ENCODE data around the gene LRRC56.

The LRRC56 gene

DNA sequence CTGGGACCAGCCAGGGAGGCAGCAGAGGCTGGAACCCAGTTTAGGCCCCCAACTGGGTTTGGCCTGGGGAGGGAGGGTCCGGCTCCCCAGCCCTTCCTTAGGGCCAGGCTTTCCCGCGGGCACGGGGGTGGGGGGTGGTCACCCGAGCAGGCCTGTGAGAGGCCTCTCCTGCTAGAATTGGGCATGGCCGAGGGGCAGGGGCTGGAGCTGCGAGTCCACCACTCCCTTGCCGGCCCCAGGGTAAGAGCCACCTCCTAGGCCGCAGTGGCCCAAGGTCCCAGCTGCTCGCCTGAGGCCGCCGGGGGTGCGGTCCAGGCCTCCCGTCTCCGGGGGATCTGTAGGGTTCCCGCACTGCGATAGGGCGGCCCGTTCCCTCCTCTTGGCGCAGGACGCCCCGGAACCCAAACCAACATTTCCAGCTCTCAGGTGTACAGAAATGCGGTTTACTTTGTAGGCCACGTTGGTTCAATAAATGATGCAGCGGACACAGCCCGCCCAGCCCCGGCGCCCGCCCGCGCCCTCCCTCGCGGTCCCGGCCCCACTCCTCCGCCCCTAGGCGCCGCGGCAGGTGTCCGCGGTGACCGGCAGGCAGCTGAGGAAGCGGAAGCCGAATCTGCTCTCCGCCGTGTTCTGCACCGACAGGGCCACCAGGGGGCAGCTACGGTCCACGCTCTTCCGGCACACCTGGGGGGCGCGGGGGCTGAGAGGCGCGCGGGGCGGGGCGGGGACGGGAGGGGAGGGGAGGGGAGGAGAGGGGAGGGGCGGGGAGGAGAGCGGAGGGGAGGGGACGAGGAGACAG is 17.3 kb downstream of the LRRC56 start:
- H2BK5ac ChIP-seq (ENCODE audit: low read length) = no peak overlapping the region
- peak overlapping the region; percentile 69 for H3K4me2 ChIP-seq (ENCODE audit: insufficient read depth, low read length, poor library complexity, severe bottlenecking)
- no peak overlapping the region for H4K91ac ChIP-seq (ENCODE audit: low read depth, low read length, poor library complexity)
- no peak overlapping the region for H3K9ac ChIP-seq (ENCODE audit: low read depth, low read length, poor library complexity)
- DNase-seq (ENCODE audit: low spot score) = peak; percentile 87
- WGBS, 2 donors (ENCODE audit: extremely low coverage in 2 of 2, insufficient read length in 2 of 2, insufficient replicate concordance in 1 of 2) = no CpG with 5 or more reads among the region's 60 CpGs
- H3K14ac ChIP-seq (ENCODE audit: low read length) = peak overlapping the region; percentile 47
- peak overlapping the region in 1 of 2 donors; percentile 50 for H3K4me3 ChIP-seq (ENCODE audit: low read length in 2 of 2)
- peak overlapping the region; percentile 95 for H2AFZ ChIP-seq (ENCODE audit: low read length)
- peaks cover 16 to 47% (median 36%) of the 10 kb centered on the region in 3 experiments for H3K27me3 ChIP-seq (ENCODE audit: control insufficient read depth in 3 of 3, insufficient read depth in 3 of 3, low read depth in 1 of 3, low read length in 3 of 3)
- H2AK5ac ChIP-seq (ENCODE audit: low read depth, low read length) = peak overlapping the region; percentile 96
- peaks cover 4 to 7% of the 10 kb centered on the region in 2 donors for H3K4me1 ChIP-seq (ENCODE audit: control insufficient read depth in 2 of 2, insufficient read depth in 1 of 2, low read depth in 1 of 2, low read length in 2 of 2)
- no peak overlapping the region for H4K8ac ChIP-seq (ENCODE audit: low read depth, low read length)
- H3K4ac ChIP-seq (ENCODE audit: low read length) = no peak overlapping the region
- peaks cover 0 to 4% of the 10 kb centered on the region in 2 donors for H3K9me3 ChIP-seq (replicated peaks in 1 of 2; ENCODE audit: control insufficient read depth in 2 of 2, insufficient read depth in 1 of 2, low read depth in 1 of 2, low read length in 2 of 2)
- H2BK120ac ChIP-seq (ENCODE audit: low read depth, low read length) = no peak overlapping the region
- H3K36me3 ChIP-seq (replicated peaks in 1 of 2; ENCODE audit: control insufficient read depth in 2 of 2, insufficient read depth in 2 of 2, low read length in 2 of 2) = no peaks in the 10 kb centered on the region
- H3K27ac ChIP-seq (replicated peaks; ENCODE audit: low read length) = no peak overlapping the region
- peak overlapping the region; percentile 44 for H3K18ac ChIP-seq (ENCODE audit: low read length)
- H2BK12ac ChIP-seq (ENCODE audit: low read length) = peak overlapping the region; percentile 97
- H2BK15ac ChIP-seq (ENCODE audit: low read length) = peak overlapping the region; percentile 83
- peaks cover 1% of the 10 kb centered on the region for H3K79me1 ChIP-seq (ENCODE audit: low read depth, low read length)
- peak overlapping the region; percentile 44 for H3K23ac ChIP-seq (ENCODE audit: low read depth, low read length, poor library complexity)

DNA sequence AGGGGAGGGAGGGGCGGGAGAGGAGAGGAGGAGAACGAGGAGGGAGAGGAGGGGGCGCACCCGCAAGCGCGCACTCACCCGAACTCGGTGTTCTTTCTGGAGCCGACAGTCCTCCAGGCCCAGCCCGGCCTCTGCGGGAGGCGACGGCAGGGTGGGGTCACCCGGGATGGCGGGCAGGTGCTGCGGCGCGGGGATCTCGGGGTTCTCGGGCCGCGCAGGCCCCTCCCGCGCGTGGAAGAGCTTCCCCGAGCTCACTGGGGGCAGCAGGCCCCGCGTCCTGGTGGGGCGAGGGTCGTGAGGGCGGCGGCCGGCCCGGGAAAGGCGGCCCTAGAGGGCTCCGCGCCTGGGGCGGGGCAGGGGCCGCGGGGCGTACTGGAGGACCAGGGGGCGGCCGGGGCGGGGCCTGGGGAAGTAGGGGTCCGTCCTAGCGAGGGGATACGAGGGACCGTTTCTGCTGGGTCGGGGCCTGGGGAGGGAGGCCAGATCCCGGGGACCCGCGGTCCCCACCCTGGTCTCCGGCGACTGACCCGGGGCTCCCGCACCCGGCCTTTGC is 18.0 kb downstream of the LRRC56 start:
- peaks cover 1% of the 10 kb centered on the region for H3K79me1 ChIP-seq (ENCODE audit: low read depth, low read length)
- no peak overlapping the region for H3K27ac ChIP-seq (replicated peaks; ENCODE audit: low read length)
- peak overlapping the region; percentile 95 for H2AFZ ChIP-seq (ENCODE audit: low read length)
- H3K14ac ChIP-seq (ENCODE audit: low read length) = no peak overlapping the region
- peak overlapping the region; percentile 58 for H2BK15ac ChIP-seq (ENCODE audit: low read length)
- peaks cover 0 to 4% of the 10 kb centered on the region in 2 donors for H3K9me3 ChIP-seq (replicated peaks in 1 of 2; ENCODE audit: control insufficient read depth in 2 of 2, insufficient read depth in 1 of 2, low read depth in 1 of 2, low read length in 2 of 2)
- H2BK5ac ChIP-seq (ENCODE audit: low read length) = peak overlapping the region; percentile 66
- H3K18ac ChIP-seq (ENCODE audit: low read length) = peak overlapping the region; percentile 99
- no peaks in the 10 kb centered on the region for H3K36me3 ChIP-seq (replicated peaks in 1 of 2; ENCODE audit: control insufficient read depth in 2 of 2, insufficient read depth in 2 of 2, low read length in 2 of 2)
- peak overlapping the region; percentile 84 for H3K9ac ChIP-seq (ENCODE audit: low read depth, low read length, poor library complexity)
- no peak overlapping the region for H4K8ac ChIP-seq (ENCODE audit: low read depth, low read length)
- peak overlapping the region; percentile 81 for H2AK5ac ChIP-seq (ENCODE audit: low read depth, low read length)
- no peak for DNase-seq (ENCODE audit: low spot score)
- peaks cover 10 to 12% of the 10 kb centered on the region in 2 donors for H3K4me1 ChIP-seq (ENCODE audit: control insufficient read depth in 2 of 2, insufficient read depth in 1 of 2, low read depth in 1 of 2, low read length in 2 of 2)
- H4K91ac ChIP-seq (ENCODE audit: low read depth, low read length, poor library complexity) = no peak overlapping the region
- H2BK12ac ChIP-seq (ENCODE audit: low read length) = peak overlapping the region; percentile 90
- H3K23ac ChIP-seq (ENCODE audit: low read depth, low read length, poor library complexity) = peak overlapping the region; percentile 93
- H3K4me2 ChIP-seq (ENCODE audit: insufficient read depth, low read length, poor library complexity, severe bottlenecking) = peak overlapping the region; percentile 100
- no CpG with 5 or more reads among the region's 57 CpGs for WGBS, 2 donors (ENCODE audit: extremely low coverage in 2 of 2, insufficient read length in 2 of 2, insufficient replicate concordance in 1 of 2)
- H3K4ac ChIP-seq (ENCODE audit: low read length) = no peak overlapping the region
- H3K27me3 ChIP-seq (ENCODE audit: control insufficient read depth in 3 of 3, insufficient read depth in 3 of 3, low read depth in 1 of 3, low read length in 3 of 3) = peaks cover 16 to 53% (median 36%) of the 10 kb centered on the region in 3 experiments
- peak overlapping the region; percentile 81 for H2BK120ac ChIP-seq (ENCODE audit: low read depth, low read length)
- peak overlapping the region; percentile 38 to 84 for H3K4me3 ChIP-seq (ENCODE audit: low read length in 2 of 2)

- H3K27ac ChIP-seq (replicated peaks; ENCODE audit: low read length) = no peak overlapping the region
- peak overlapping the region; percentile 38 to 84 for H3K4me3 ChIP-seq (ENCODE audit: low read length in 2 of 2)
- peak overlapping the region; percentile 55 for H3K23ac ChIP-seq (ENCODE audit: low read depth, low read length, poor library complexity)
- no peaks in the 10 kb centered on the region for H3K36me3 ChIP-seq (replicated peaks in 1 of 2; ENCODE audit: control insufficient read depth in 2 of 2, insufficient read depth in 2 of 2, low read length in 2 of 2)
- H4K91ac ChIP-seq (ENCODE audit: low read depth, low read length, poor library complexity) = no peak overlapping the region
- H2BK15ac ChIP-seq (ENCODE audit: low read length) = no peak overlapping the region
- DNase-seq (ENCODE audit: low spot score) = no peak
- H3K79me1 ChIP-seq (ENCODE audit: low read depth, low read length) = peaks cover 1% of the 10 kb centered on the region
- H2AFZ ChIP-seq (ENCODE audit: low read length) = peak overlapping the region; percentile 95
- no peak overlapping the region for H3K4ac ChIP-seq (ENCODE audit: low read length)
- peak overlapping the region; percentile 41 for H2BK12ac ChIP-seq (ENCODE audit: low read length)
- H2AK5ac ChIP-seq (ENCODE audit: low read depth, low read length) = peak overlapping the region; percentile 81
- WGBS, 2 donors (ENCODE audit: extremely low coverage in 2 of 2, insufficient read length in 2 of 2, insufficient replicate concordance in 1 of 2) = no CpG with 5 or more reads among the region's 104 CpGs
- H3K9ac ChIP-seq (ENCODE audit: low read depth, low read length, poor library complexity) = peak overlapping the region; percentile 84
- H2BK5ac ChIP-seq (ENCODE audit: low read length) = peak overlapping the region; percentile 66
- peaks cover 10 to 14% of the 10 kb centered on the region in 2 donors for H3K4me1 ChIP-seq (ENCODE audit: control insufficient read depth in 2 of 2, insufficient read depth in 1 of 2, low read depth in 1 of 2, low read length in 2 of 2)
- H3K14ac ChIP-seq (ENCODE audit: low read length) = peak overlapping the region; percentile 84
- peak overlapping the region; percentile 99 for H3K18ac ChIP-seq (ENCODE audit: low read length)
- peaks cover 0 to 4% of the 10 kb centered on the region in 2 donors for H3K9me3 ChIP-seq (replicated peaks in 1 of 2; ENCODE audit: control insufficient read depth in 2 of 2, insufficient read depth in 1 of 2, low read depth in 1 of 2, low read length in 2 of 2)
- H2BK120ac ChIP-seq (ENCODE audit: low read depth, low read length) = peak overlapping the region; percentile 81
- peaks cover 16 to 53% (median 36%) of the 10 kb centered on the region in 3 experiments for H3K27me3 ChIP-seq (ENCODE audit: control insufficient read depth in 3 of 3, insufficient read depth in 3 of 3, low read depth in 1 of 3, low read length in 3 of 3)
- peak overlapping the region; percentile 100 for H3K4me2 ChIP-seq (ENCODE audit: insufficient read depth, low read length, poor library complexity, severe bottlenecking)
- H4K8ac ChIP-seq (ENCODE audit: low read depth, low read length) = no peak overlapping the region
Measured at GRCh38 chr11:555780-556661, 18.7 kb downstream of the LRRC56 start.

Measured in neuronal stem cell (in vitro differentiated cells).